ENCODE measurements around the gene VAPA. TPM values are rescaled to one million over a fixed set of nuclear protein-coding genes. Genes with fewer than 3 reads are reported as not detected.

The VAPA gene
- total and polyA plus RNA-seq, 3 donors from 2014 or later: 177 to 224 (median 180) TPM

DNA sequence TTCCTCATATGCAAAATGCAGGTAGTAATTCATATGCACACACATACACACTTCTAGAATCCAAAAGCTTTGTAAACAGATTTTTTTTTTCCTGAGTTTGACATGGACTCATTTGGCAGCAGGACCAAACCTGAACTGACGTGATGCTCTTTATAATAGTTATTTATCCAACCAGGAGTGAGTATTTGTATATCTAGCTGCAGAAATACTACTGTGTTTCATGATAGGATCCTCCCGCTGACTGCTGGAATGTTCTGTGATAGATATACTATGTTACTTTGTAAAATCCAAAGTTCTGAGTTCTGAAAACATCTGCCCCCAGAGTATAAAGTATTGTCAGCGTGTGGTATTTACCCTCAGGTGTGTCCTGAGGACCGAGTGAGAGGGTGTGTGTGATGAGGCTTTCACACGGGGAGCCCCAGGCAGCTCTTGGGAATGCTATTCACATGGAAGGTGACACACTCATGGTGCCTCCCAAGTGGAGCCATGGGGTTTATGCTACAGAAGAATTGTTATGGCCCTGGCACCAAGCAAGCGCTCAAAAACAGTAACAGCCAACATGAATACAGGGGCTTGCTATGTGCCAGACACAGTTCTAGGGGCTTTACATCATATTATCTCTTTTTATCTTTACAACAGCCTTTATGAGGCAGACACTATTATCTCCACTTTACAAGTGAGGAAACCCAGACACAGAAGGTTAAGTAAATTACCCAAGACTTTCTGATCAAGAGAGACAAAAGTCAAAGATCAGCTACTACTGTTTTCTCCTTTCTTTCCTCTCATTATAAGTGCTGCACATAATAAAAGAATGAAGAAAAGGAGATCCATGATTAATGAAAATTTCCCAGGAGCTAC is 44.7 kb upstream of the VAPA start:
- peak overlapping the region in 1 of 2 donors; percentile 25 for H3K27ac ChIP-seq
- intact Hi-C loops (cut with DNase I; ENCODE audit: low total_unique reads): no loop called here
- no peaks in the 10 kb centered on the region for H3K36me3 ChIP-seq (ENCODE audit: low read depth, missing control alignments)
- no peaks in the 10 kb centered on the region for H3K9me3 ChIP-seq
- H3K4me1 ChIP-seq: peaks cover 17% of the 10 kb centered on the region
- TF ChIP-seq, protein P1, sequence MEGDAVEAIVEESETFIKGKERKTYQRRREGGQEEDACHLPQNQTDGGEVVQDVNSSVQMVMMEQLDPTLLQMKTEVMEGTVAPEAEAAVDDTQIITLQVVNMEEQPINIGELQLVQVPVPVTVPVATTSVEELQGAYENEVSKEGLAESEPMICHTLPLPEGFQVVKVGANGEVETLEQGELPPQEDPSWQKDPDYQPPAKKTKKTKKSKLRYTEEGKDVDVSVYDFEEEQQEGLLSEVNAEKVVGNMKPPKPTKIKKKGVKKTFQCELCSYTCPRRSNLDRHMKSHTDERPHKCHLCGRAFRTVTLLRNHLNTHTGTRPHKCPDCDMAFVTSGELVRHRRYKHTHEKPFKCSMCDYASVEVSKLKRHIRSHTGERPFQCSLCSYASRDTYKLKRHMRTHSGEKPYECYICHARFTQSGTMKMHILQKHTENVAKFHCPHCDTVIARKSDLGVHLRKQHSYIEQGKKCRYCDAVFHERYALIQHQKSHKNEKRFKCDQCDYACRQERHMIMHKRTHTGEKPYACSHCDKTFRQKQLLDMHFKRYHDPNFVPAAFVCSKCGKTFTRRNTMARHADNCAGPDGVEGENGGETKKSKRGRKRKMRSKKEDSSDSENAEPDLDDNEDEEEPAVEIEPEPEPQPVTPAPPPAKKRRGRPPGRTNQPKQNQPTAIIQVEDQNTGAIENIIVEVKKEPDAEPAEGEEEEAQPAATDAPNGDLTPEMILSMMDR (IDR thresholded peaks at IDR 0.05): no peak
- TF ChIP-seq POLR2A (IDR thresholded peaks at IDR 0.05): no peak
- no peak for DNase-seq
- 63 to 73% methylated on average over 6 of the region's 6 CpGs for WGBS, 2 donors
- no peak overlapping the region for H3K4me3 ChIP-seq
- no peaks in the 10 kb centered on the region for H3K27me3 ChIP-seq

DNA sequence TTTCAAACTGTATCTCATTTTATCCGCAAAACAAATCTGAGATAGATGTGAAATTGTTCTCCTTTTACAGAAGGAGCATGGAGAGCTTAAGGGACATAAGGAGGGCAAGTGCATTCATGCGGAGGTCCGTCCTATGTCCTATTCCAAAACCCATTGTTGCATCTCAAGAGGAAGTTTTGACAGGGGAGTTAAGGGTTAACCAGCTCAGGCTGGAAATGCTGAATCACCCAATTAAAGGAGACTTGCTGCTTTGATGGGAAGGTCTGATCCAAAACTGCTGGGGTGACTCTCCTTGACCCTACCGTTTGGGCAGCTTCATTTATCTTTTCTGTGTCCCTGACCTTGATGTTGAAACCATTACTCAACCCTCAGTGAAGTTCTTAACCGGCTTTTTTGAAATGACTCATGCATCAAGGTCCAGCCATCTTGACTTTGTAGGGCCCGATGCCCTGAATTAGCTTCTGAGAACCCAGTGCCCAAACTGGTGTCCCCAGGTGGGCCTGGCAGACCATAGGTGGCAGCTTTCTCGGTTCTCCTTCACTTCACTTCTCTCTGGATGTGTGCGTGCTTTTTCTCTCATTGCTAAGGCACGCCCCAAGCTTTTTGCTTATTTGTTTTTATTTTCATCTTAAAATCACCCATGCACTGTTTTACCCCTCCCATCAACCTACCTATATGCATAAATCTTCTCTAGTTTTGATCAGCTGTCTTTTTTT is 43.9 kb upstream of the VAPA start:
- H3K27ac ChIP-seq: peak overlapping the region in 1 of 2 donors; percentile 72
- peaks cover 17% of the 10 kb centered on the region for H3K4me1 ChIP-seq
- WGBS, 2 donors: 62 to 66% methylated on average over 9 of the region's 9 CpGs
- TF ChIP-seq, protein P1 (IDR thresholded peaks at IDR 0.05): no peak
- no peak for TF ChIP-seq POLR2A (IDR thresholded peaks at IDR 0.05)
- no peaks in the 10 kb centered on the region for H3K36me3 ChIP-seq (ENCODE audit: low read depth, missing control alignments)
- no peak overlapping the region for H3K4me3 ChIP-seq
- H3K9me3 ChIP-seq: no peaks in the 10 kb centered on the region
- intact Hi-C loops (cut with DNase I; ENCODE audit: low total_unique reads): no loop called here
- no peaks in the 10 kb centered on the region for H3K27me3 ChIP-seq
- no peak for DNase-seq

DNA sequence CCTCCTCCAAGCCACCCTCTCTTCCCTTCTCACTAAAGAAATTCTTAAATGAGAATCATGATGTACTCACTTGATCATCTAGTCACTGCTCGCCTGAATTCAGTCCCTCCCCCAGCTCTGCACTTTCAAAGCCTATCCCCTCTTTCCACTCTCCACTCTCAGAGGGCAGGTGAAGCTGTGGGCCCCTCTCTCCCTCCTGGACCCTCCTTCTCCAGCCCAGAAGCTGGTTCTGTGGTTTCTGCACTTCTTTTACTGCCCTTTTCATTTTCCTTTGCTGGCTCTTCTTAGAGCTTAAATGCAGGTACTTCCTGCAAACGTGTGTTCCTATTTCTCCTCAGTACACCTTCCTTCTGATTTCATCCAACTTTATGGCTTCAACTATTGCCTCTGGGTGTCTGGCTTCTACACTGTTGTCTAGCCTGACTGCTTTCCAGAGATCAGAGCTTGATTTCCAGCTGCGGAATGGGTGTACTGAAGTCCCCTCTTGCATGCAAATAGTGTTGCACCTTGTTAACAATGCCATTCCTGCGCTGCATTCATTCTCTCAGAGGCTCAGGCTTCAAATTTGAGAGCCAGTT is 43.3 kb upstream of the VAPA start:
- intact Hi-C loops (cut with DNase I; ENCODE audit: low total_unique reads): no loop called here
- peak overlapping the region in 1 of 2 donors; percentile 72 for H3K27ac ChIP-seq
- TF ChIP-seq, protein P1 (IDR thresholded peaks at IDR 0.05): no peak
- TF ChIP-seq POLR2A (IDR thresholded peaks at IDR 0.05): no peak
- no peak for DNase-seq
- no peaks in the 10 kb centered on the region for H3K36me3 ChIP-seq (ENCODE audit: low read depth, missing control alignments)
- 62 to 64% methylated on average over 4 of the region's 4 CpGs for WGBS, 2 donors
- no peaks in the 10 kb centered on the region for H3K9me3 ChIP-seq
- H3K4me3 ChIP-seq: no peak overlapping the region
- H3K27me3 ChIP-seq: no peaks in the 10 kb centered on the region
- peaks cover 17% of the 10 kb centered on the region for H3K4me1 ChIP-seq

DNA sequence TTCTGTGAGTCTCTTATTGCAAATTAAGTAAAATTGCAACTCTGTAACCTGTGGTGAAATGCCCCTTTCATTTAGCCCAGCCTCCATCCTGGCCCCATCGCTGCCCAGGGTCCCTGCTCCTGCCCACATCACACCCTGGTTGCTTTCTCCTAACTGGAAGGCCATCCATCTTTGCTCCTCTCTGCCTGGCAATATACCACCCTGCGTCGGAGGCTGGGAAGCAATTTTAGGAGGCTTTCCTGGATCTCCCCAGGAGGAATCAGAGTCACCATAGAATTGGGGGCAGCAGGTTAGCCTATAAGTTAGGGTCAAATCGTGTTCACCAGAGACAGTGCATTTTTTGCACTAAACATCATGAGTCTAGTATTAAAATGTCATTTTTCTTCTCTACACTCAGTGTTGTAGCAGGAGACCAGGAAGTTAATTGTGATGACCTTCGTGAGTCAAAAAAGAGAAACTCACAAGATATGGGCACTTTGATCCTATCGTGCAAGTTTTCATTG is 42.5 kb upstream of the VAPA start:
- TF ChIP-seq POLR2A (IDR thresholded peaks at IDR 0.05): no peak
- TF ChIP-seq, protein P1 (IDR thresholded peaks at IDR 0.05): no peak
- Histone ChIP-seq H3K4me1 (peaks cover 20% of the 10 kb centered on the region), H3K9me3 (no peaks in the 10 kb centered on the region), H3K36me3 (ENCODE audit: low read depth, missing control alignments) (no peaks in the 10 kb centered on the region), H3K4me3 (no peak overlapping the region), H3K27ac (peak overlapping the region in 1 of 2 donors; percentile 36), H3K27me3 (no peaks in the 10 kb centered on the region)
- WGBS, 2 donors: 61 to 83% methylated on average over 6 of the region's 6 CpGs
- intact Hi-C loops (cut with DNase I; ENCODE audit: low total_unique reads): no loop called here
- no peak for DNase-seq
